B cell (primary cell): ENCODE results near the gene PHC2. TPM values are rescaled to one million over a fixed set of nuclear protein-coding genes. Genes with fewer than 3 reads are reported as not detected.

Source experiments
- ATAC-seq: fragments of 200-7000 bp; cut with Tn5 transposase; one replicate; pipeline ENCODE4 v1.10.0; 2021; ENCODE audit warnings: low read depth, mild to moderate bottlenecking, moderate number of reproducible peaks, moderate library complexity
- CTCF ChIA-PET: fragments of 350-600 bp; sonication (Branson Sonifier 250); formaldehyde crosslinking; loops from one replicate; lab custom pipeline; 2021; ENCODE audit warnings: antibody characterized with exemption, inconsistent platforms; lab: Charles Lee
- POLR2A ChIA-PET: fragments of 350-600 bp; sonication (Branson Sonifier 250); formaldehyde crosslinking; loops from one replicate; lab custom pipeline; 2021; ENCODE audit warnings: antibody characterized with exemption; lab: Charles Lee
- DNase-seq: peaks from one replicate; pipeline ENCODE4 v3.0.0; 2013
- H2AFZ ChIP-seq: 2 replicates; pipeline ENCODE4 v1.6.1; 2012; ENCODE audit warnings: mild to moderate bottlenecking, low read depth, low read length; ENCODE audit not compliant: insufficient read depth, poor library complexity, severe bottlenecking
- H3K27ac ChIP-seq, 2 donors: 1 replicate in 1 of 2; 2 replicates in 1 of 2; pipeline ENCODE4 v1.5.1; 2012 to 2013; ENCODE audit warnings: low read length in 2 of 2, mild to moderate bottlenecking in 2 of 2, moderate library complexity in 1 of 2
- H3K27me3 ChIP-seq, 4 experiments: fragments of 200-600 bp in 1 of 4; sonication (generic) in 1 of 4; replicated peaks in 1 of 4; 1 replicate in 2 of 4; 2 replicates in 2 of 4; pipeline versions ENCODE4 v1.6.1 to v1.7.0; 2013 to 2016; ENCODE audit warnings: low read length in 3 of 4, mild to moderate bottlenecking in 2 of 4, mixed read lengths in 1 of 4, moderate library complexity in 1 of 4; ENCODE audit not compliant: insufficient read depth in 4 of 4, control insufficient read depth in 3 of 4; ENCODE audit errors: control extremely low read depth in 1 of 4
- H3K36me3 ChIP-seq, 2 experiments: replicated peaks in 1 of 2; 1 replicate in 1 of 2; 2 replicates in 1 of 2; pipeline versions ENCODE4 v1.6.1 to v1.7.1; 2013; ENCODE audit warnings: low read length in 1 of 2; ENCODE audit not compliant: insufficient read depth in 2 of 2, control insufficient read depth in 1 of 2; ENCODE audit errors: control extremely low read depth in 1 of 2, extremely low read depth in 1 of 2
- H3K4me1 ChIP-seq, 2 donors: fragments of 200-600 bp in 1 of 2; sonication (generic) in 1 of 2; 1 replicate in 1 of 2; 2 replicates in 1 of 2; pipeline versions ENCODE4 v1.5.1 to v1.6.1; 2013 to 2017; ENCODE audit warnings: low read length in 2 of 2; ENCODE audit not compliant: control insufficient read depth in 2 of 2, insufficient read depth in 2 of 2
- H3K4me2 ChIP-seq: replicated peaks from 2 replicates; pipeline ENCODE3; 2012; ENCODE audit warnings: mild to moderate bottlenecking, low read depth, low read length; ENCODE audit not compliant: poor library complexity, severe bottlenecking
- H3K4me3 ChIP-seq, 5 experiments: fragments of 200-600 bp in 1 of 5; sonication (generic) in 1 of 5; 1 replicate in 3 of 5; 2 replicates in 2 of 5; pipeline versions ENCODE4 v1.5.1 to v1.7.0; 2011 to 2016; ENCODE audit warnings: low read length in 4 of 5, mild to moderate bottlenecking in 4 of 5, low read depth in 2 of 5, control low read depth in 1 of 5, moderate library complexity in 1 of 5; ENCODE audit not compliant: insufficient read depth in 1 of 5; ENCODE audit errors: control extremely low read depth in 1 of 5, extremely low read depth in 1 of 5
- H3K79me2 ChIP-seq: fragments of 200-600 bp; sonication (generic); one replicate; pipeline ENCODE4 v1.6.0; 2016; ENCODE audit warnings: low read length; ENCODE audit not compliant: control insufficient read depth, insufficient read depth
- H3K9ac ChIP-seq: fragments of 200-600 bp; sonication (generic); 2 replicates; pipeline ENCODE4 v1.6.1; 2017; ENCODE audit warnings: mild to moderate bottlenecking, low read length, moderate library complexity
- H3K9me3 ChIP-seq, 3 donors: one replicate each; pipeline versions ENCODE4 v1.6.1 to v1.7.1; 2013; ENCODE audit warnings: low read length in 2 of 3; ENCODE audit not compliant: control insufficient read depth in 2 of 3, insufficient read depth in 1 of 3; ENCODE audit errors: control extremely low read depth in 1 of 3
- H4K20me1 ChIP-seq: 2 replicates; pipeline ENCODE4 v1.6.0; 2012; ENCODE audit warnings: mild to moderate bottlenecking, low read length; ENCODE audit not compliant: insufficient read depth, control insufficient read depth, poor library complexity, severe bottlenecking
- H3K27ac Mint-ChIP-seq: one replicate; pipeline ENCODE4 v1.8.0; 2021; ENCODE audit warnings: mixed read lengths
- H3K27me3 Mint-ChIP-seq: one replicate; pipeline ENCODE4 v1.8.0; 2021; ENCODE audit warnings: mixed read lengths
- H3K4me1 Mint-ChIP-seq: one replicate; pipeline ENCODE4 v1.8.0; 2021; ENCODE audit warnings: mixed read lengths
- H3K4me3 Mint-ChIP-seq: one replicate; pipeline ENCODE4 v1.8.0; 2021; ENCODE audit warnings: mixed read lengths
- H3K9me3 Mint-ChIP-seq: one replicate; pipeline ENCODE4 v1.8.0; 2022; ENCODE audit warnings: mixed read lengths; ENCODE audit not compliant: insufficient read depth
- EZH2 ChIP-seq: IDR thresholded peaks from 2 replicates; pipeline ENCODE4 v1.6.1; 2012; ENCODE audit warnings: borderline replicate concordance, low read depth, mild to moderate bottlenecking, moderate library complexity, low read length; ENCODE audit not compliant: insufficient read depth, poor library complexity, severe bottlenecking
- WGBS: methylation state at CpG from one replicate; pipeline ENCODE4 v1.1.5; 2013; ENCODE audit warnings: missing lambda C conversion rate; ENCODE audit not compliant: insufficient coverage; 5-methylcytosine and 5-hydroxymethylcytosine counted together
- intact Hi-C: fragments of 100-400 bp; cut with micrococcal nuclease; formaldehyde crosslinking; loops from one replicate; pipeline ENCODE4 v1.10.0; 2022
- polyA plus RNA-seq: library from polyadenylated mRNA; depleted of rRNA; stranded (reverse); fragments of >200 nt; gene quantifications from 2 replicates; pipeline ENCODE4 v1.2.3, GENCODE V29; 2012
- total RNA-seq, 2 donors: library from RNA; stranded (reverse); fragments of 120-200 nt in 1 of 2; gene quantifications; 1 replicate in 1 of 2; 2 replicates in 1 of 2; pipeline versions ENCODE4 v1.2.3 to v1.2.4, GENCODE V29; 2013 to 2022
- TF ChIP-seq, protein P1 (sequence below): fragments of 200-600 bp; IDR thresholded peaks from one replicate; pipeline ENCODE4 v1.8.0; 2022; ENCODE audit warnings: antibody characterized with exemption, mild to moderate bottlenecking

Gene PHC2
- total and polyA plus RNA-seq, 2 donors (not counting 1 experiment from before 2014, with no cell fraction given), result 23.1 to 23.4 TPM

DNA sequence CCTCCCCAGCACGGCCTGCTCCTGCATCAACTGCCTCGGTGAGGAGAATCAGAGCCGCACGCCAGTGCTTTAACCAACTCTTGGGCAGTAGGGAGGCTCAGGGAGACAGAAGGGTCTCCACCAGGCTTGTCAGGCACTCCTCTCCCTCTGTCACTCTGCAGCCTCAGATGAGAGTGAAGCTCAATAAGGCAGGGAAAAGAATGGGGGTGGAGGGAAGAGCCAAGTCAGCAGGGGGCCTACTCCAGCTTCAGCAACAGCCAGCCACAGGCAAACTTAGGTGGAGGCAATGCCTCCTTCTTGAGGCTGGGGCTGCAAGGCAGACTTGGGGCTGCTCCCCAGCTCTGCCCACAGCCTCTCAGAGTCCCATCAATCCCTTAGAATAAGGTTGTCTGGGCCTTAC is 58.2 kb downstream of the PHC2 start:
- TF ChIP-seq, protein P1, sequence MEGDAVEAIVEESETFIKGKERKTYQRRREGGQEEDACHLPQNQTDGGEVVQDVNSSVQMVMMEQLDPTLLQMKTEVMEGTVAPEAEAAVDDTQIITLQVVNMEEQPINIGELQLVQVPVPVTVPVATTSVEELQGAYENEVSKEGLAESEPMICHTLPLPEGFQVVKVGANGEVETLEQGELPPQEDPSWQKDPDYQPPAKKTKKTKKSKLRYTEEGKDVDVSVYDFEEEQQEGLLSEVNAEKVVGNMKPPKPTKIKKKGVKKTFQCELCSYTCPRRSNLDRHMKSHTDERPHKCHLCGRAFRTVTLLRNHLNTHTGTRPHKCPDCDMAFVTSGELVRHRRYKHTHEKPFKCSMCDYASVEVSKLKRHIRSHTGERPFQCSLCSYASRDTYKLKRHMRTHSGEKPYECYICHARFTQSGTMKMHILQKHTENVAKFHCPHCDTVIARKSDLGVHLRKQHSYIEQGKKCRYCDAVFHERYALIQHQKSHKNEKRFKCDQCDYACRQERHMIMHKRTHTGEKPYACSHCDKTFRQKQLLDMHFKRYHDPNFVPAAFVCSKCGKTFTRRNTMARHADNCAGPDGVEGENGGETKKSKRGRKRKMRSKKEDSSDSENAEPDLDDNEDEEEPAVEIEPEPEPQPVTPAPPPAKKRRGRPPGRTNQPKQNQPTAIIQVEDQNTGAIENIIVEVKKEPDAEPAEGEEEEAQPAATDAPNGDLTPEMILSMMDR, result no peak
- TF ChIP-seq EZH2, result no peak
- CTCF ChIA-PET, result interaction anchor here (1.1 to 2.2 kb wide), 5 partner anchors 17 to 99 kb away, joined by 3 to 12 read pairs (median 5); no protein-coding TSS in a partner anchor
- H3K9me3 ChIP-seq, result no peaks in the 10 kb centered on the region
- H3K4me1 ChIP-seq, result peaks cover under 1 to 2% of the 10 kb centered on the region in 2 donors
- POLR2A ChIA-PET, result interaction anchor here (0.6 kb wide), 1 partner anchor 22 kb away, joined by 4 read pairs; no protein-coding TSS in a partner anchor
- intact Hi-C loops, result no loop called here
- no peak overlapping the region for H3K27ac ChIP-seq
- H3K4me3 ChIP-seq, result no peak overlapping the region
- H3K27me3 ChIP-seq, result no peaks in the 10 kb centered on the region
- no peak overlapping the region for H2AFZ ChIP-seq
- no peak overlapping the region for H3K4me2 ChIP-seq
- H3K9me3 Mint-ChIP-seq, result no peaks in the 10 kb centered on the region
- H4K20me1 ChIP-seq, result no peaks in the 10 kb centered on the region
- no peak for ATAC-seq
- no peaks in the 10 kb centered on the region for H3K36me3 ChIP-seq
- DNase-seq, result no peak
- H3K9ac ChIP-seq, result no peak overlapping the region
- H3K4me1 Mint-ChIP-seq, result no peaks in the 10 kb centered on the region
- H3K27me3 Mint-ChIP-seq, result peaks cover 19% of the 10 kb centered on the region
- H3K79me2 ChIP-seq, result no peaks in the 10 kb centered on the region
- no peak overlapping the region for H3K27ac Mint-ChIP-seq
- no peak overlapping the region for H3K4me3 Mint-ChIP-seq
- WGBS, result 97% methylated on average over 4 of the region's 4 CpGs

DNA sequence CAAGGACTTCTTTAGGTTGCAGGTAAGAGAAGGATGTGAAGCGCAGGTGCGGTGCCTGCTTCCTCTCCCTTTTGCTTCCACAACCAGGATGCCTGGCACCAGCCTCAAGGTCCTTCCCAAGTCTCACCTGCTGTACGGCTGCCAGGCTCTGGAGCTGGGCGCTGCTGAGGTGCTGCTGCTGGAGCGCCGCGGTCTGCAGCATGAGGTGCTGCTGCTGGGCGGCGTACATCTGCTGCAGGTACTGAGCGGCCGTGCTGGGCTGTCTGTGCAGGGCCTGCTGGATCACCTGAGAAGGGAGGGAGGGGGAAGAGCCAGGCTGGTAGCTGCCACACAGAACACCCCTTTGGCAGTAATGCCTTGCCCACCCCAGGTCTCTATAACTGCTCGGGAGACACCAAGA is 58.7 kb downstream of the PHC2 start:
- Histone ChIP-seq H2AFZ (no peak overlapping the region), H4K20me1 (no peaks in the 10 kb centered on the region), H3K4me1 (peaks cover 4 to 5% of the 10 kb centered on the region in 2 donors), H3K4me2 (no peak overlapping the region), H3K79me2 (no peaks in the 10 kb centered on the region), H3K4me3 (no peak overlapping the region), H3K27ac (no peak overlapping the region), H3K36me3 (no peaks in the 10 kb centered on the region), H3K9ac (no peak overlapping the region), H3K27me3 (peaks cover 0 to 4% (median 1%) of the 10 kb centered on the region in 4 experiments), H3K9me3 (no peaks in the 10 kb centered on the region)
- TF ChIP-seq, protein P1, result no peak
- no peak for TF ChIP-seq EZH2
- intact Hi-C loops, result no loop called here
- WGBS, result 96% methylated on average over 7 of the region's 12 CpGs
- Mint-ChIP-seq H3K27me3 (peaks cover 19% of the 10 kb centered on the region), H3K9me3 (no peaks in the 10 kb centered on the region), H3K4me1 (no peaks in the 10 kb centered on the region), H3K27ac (no peak overlapping the region), H3K4me3 (no peak overlapping the region)
- DNase-seq, result no peak
- ChIA-PET POLR2A (interaction anchor here (0.6 kb wide), 1 partner anchor 21 kb away, joined by 4 read pairs; no protein-coding TSS in a partner anchor), CTCF (interaction anchor here (0.9 to 2.2 kb wide), 6 partner anchors 12 to 99 kb away, joined by 3 to 12 read pairs (median 4); no protein-coding TSS in a partner anchor)
- ATAC-seq, result no peak
